ENCODE results near the gene SMAD1.

Gene SMAD1

DNA sequence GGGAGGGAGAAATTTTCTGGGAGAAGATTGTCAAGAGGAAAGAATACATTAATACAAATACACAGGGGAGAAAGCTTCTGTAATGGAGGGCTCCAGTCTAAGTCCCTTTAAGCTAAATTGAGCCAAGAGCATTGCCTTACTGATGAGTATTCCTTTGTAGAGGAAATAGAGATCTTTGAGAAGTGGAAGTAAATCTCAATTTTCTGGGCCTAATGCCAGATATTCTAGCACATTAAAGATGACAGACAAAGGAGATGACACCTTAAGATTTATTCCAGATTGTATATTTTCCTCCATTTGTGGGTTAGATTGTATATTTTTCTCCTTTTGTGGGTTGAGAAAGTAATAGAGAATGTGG is 28.5 kb upstream of the SMAD1 start:
- no peak overlapping the region for H3K9ac ChIP-seq (ENCODE audit: low read depth, low read length)
- H3K9me3 ChIP-seq (ENCODE audit: insufficient read depth, low read depth, low read length) = peaks cover 16% of the 10 kb centered on the region
- no peaks in the 10 kb centered on the region for H3K27me3 ChIP-seq (ENCODE audit: insufficient read depth, low read length)
- H3K4me1 ChIP-seq (ENCODE audit: insufficient read depth, low read length) = no peaks in the 10 kb centered on the region
- no peaks in the 10 kb centered on the region for H3K36me3 ChIP-seq (ENCODE audit: insufficient read depth, low read depth, low read length)
- H3K27ac ChIP-seq (ENCODE audit: low read length) = no peak overlapping the region
- no peak overlapping the region for H3K4me3 ChIP-seq (ENCODE audit: low read length)

GRCh38 chr4:145473203-145473602 is 8.4 kb upstream of the SMAD1 start:
- H3K4me3 ChIP-seq (ENCODE audit: low read length) = no peak overlapping the region; the same call in 1 of the 2 replicates

GRCh38 chr4:145480257-145480656 is 1.4 kb upstream of the SMAD1 start:
- no peak overlapping the region for H3K9ac ChIP-seq (ENCODE audit: low read depth, low read length)
- no peaks in the 10 kb centered on the region for H3K36me3 ChIP-seq (ENCODE audit: insufficient read depth, low read depth, low read length)
- H3K4me1 ChIP-seq (ENCODE audit: insufficient read depth, low read length) = peaks cover 14% of the 10 kb centered on the region
- peaks cover 13% of the 10 kb centered on the region; the same call in 1 of the 2 replicates for H3K27me3 ChIP-seq (ENCODE audit: insufficient read depth, low read length)
- no peak overlapping the region for H3K4me3 ChIP-seq (ENCODE audit: low read length)
- H3K9me3 ChIP-seq (ENCODE audit: insufficient read depth, low read depth, low read length) = no peaks in the 10 kb centered on the region
- H3K27ac ChIP-seq (ENCODE audit: low read length) = no peak overlapping the region

More at GRCh38 chr4:145473203-145473602, 8.4 kb upstream of the SMAD1 start:
- Histone ChIP-seq H3K9me3 (ENCODE audit: insufficient read depth, low read depth, low read length) (peaks cover 24% of the 10 kb centered on the region), H3K9ac (ENCODE audit: low read depth, low read length) (no peak overlapping the region), H3K4me1 (ENCODE audit: insufficient read depth, low read length) (no peaks in the 10 kb centered on the region), H3K36me3 (ENCODE audit: insufficient read depth, low read depth, low read length) (no peaks in the 10 kb centered on the region), H3K27ac (ENCODE audit: low read length) (no peak overlapping the region), H3K27me3 (ENCODE audit: insufficient read depth, low read length) (no peaks in the 10 kb centered on the region)

DNA sequence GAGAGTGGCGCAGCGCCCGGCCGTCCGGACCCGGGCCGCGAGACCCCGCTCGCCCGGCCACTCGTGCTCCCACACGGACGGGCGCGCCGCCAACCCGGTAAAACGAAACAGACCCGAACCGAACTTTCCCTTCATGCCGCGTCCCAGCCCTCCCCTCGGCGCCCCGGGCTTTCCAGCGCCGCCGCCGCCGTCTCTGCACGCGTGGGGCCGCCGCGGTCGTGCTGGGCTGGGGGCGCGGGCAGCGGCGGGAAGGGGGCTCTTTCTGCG is 222 bp downstream of the SMAD1 start:
- Histone ChIP-seq H3K4me3 (ENCODE audit: low read length) (peak overlapping the region; percentile 64; the same call in 1 of the 2 replicates), H3K27ac (ENCODE audit: low read length) (no peak overlapping the region), H3K4me1 (ENCODE audit: insufficient read depth, low read length) (peaks cover 14% of the 10 kb centered on the region), H3K9ac (ENCODE audit: low read depth, low read length) (peak overlapping the region; percentile 71; the same call in 1 of the 2 replicates), H3K36me3 (ENCODE audit: insufficient read depth, low read depth, low read length) (no peaks in the 10 kb centered on the region), H3K9me3 (ENCODE audit: insufficient read depth, low read depth, low read length) (no peaks in the 10 kb centered on the region), H3K27me3 (ENCODE audit: insufficient read depth, low read length) (peaks cover 13% of the 10 kb centered on the region; the same call in 1 of the 2 replicates)

GRCh38 chr4:145482209-145483037 is 770 bp downstream of the SMAD1 start:
- no peaks in the 10 kb centered on the region for H3K36me3 ChIP-seq (ENCODE audit: insufficient read depth, low read depth, low read length)
- peak overlapping the region; percentile 71 for H3K9ac ChIP-seq (ENCODE audit: low read depth, low read length)
- H3K4me1 ChIP-seq (ENCODE audit: insufficient read depth, low read length) = peaks cover 16% of the 10 kb centered on the region
- H3K27me3 ChIP-seq (ENCODE audit: insufficient read depth, low read length) = peaks cover 13% of the 10 kb centered on the region; the same call in 1 of the 2 replicates
- H3K9me3 ChIP-seq (ENCODE audit: insufficient read depth, low read depth, low read length) = no peaks in the 10 kb centered on the region
- no peak overlapping the region for H3K27ac ChIP-seq (ENCODE audit: low read length)
- peak overlapping the region; percentile 64 for H3K4me3 ChIP-seq (ENCODE audit: low read length)

DNA sequence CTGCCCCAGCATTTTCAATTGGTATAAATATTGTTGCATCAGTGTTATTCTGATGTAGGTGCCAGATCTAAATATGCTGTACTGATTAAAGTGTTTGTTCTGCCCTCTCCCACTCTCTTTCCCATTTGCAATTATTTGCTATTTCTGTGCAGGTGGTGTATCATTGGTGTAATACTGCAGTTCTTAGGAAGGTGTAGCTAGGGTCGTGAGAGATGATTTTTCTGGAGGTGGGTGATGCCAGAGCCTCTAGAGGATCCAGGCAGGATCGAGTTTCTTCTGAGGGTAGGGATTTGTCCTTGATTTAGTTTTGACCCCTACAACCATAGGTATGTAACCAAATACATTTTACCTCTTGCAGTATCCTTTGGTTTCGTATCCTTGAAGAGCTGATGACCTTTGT is 1.9 kb downstream of the SMAD1 start:
- peak overlapping the region; percentile 71; the same call in 1 of the 2 replicates for H3K9ac ChIP-seq (ENCODE audit: low read depth, low read length)
- peaks cover 13% of the 10 kb centered on the region; the same call in 1 of the 2 replicates for H3K27me3 ChIP-seq (ENCODE audit: insufficient read depth, low read length)
- H3K27ac ChIP-seq (ENCODE audit: low read length) = no peak overlapping the region
- H3K36me3 ChIP-seq (ENCODE audit: insufficient read depth, low read depth, low read length) = no peaks in the 10 kb centered on the region
- peaks cover 21% of the 10 kb centered on the region for H3K4me1 ChIP-seq (ENCODE audit: insufficient read depth, low read length)
- H3K4me3 ChIP-seq (ENCODE audit: low read length) = peak overlapping the region; percentile 64
- H3K9me3 ChIP-seq (ENCODE audit: insufficient read depth, low read depth, low read length) = no peaks in the 10 kb centered on the region

DNA sequence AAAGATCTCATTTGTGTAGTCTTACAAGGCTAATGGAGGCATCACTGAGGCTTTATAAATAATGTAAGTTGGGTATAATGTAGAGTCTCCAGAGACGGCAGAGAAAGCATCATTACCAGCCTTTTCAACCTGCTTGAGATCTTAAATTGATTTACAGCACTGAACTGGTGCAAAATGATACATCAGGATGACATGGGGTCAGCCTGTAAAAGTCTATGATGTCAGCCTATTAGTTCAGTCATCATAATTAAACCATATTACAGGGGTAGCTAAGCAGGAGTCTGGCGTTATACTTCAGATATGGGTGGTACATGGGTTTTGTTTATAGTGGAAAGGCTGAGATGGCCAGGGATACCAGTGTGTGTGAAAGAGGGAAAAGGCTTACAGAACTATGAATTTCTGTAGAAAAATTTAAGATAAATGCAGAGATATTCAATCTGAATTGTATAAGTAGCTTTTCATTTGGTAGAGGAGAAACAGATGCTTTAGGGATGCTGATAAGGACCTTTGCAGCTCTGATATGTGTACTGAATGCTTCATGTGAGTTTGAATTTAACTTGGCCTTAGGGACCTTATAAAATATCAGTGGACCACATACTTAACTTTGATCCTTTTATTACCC is 2.7 kb downstream of the SMAD1 start:
- H3K4me1 ChIP-seq (ENCODE audit: insufficient read depth, low read length) = peaks cover 21% of the 10 kb centered on the region
- H3K9me3 ChIP-seq (ENCODE audit: insufficient read depth, low read depth, low read length) = no peaks in the 10 kb centered on the region
- H3K9ac ChIP-seq (ENCODE audit: low read depth, low read length) = no peak overlapping the region
- no peak overlapping the region for H3K4me3 ChIP-seq (ENCODE audit: low read length)
- H3K36me3 ChIP-seq (ENCODE audit: insufficient read depth, low read depth, low read length) = no peaks in the 10 kb centered on the region
- H3K27ac ChIP-seq (ENCODE audit: low read length) = no peak overlapping the region
- peaks cover 13% of the 10 kb centered on the region; the same call in 1 of the 2 replicates for H3K27me3 ChIP-seq (ENCODE audit: insufficient read depth, low read length)

DNA sequence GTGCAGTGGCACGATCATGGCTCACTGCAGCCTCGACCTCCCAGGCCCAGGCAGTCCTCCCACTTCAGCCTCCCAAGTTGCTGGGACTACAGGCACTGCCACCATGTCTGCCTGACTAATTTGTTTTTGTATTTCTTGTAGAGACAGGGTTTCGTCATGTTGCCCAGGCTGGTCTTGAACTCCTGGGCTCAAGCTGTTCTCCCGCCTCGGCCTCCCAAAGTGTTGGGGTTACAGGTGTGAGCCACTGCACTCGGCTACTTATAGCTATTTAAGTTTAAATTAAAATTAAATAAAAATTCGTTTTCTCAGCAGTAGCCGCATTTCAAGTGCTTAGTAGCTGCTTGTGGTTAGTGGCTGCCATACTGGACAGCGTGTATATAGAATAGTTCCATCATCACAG is 3.5 kb downstream of the SMAD1 start:
- Histone ChIP-seq H3K4me3 (ENCODE audit: low read length) (no peak overlapping the region), H3K4me1 (ENCODE audit: insufficient read depth, low read length) (peaks cover 21% of the 10 kb centered on the region), H3K9ac (ENCODE audit: low read depth, low read length) (no peak overlapping the region), H3K27me3 (ENCODE audit: insufficient read depth, low read length) (peaks cover 13% of the 10 kb centered on the region; the same call in 1 of the 2 replicates), H3K9me3 (ENCODE audit: insufficient read depth, low read depth, low read length) (no peaks in the 10 kb centered on the region), H3K36me3 (ENCODE audit: insufficient read depth, low read depth, low read length) (no peaks in the 10 kb centered on the region), H3K27ac (ENCODE audit: low read length) (no peak overlapping the region)

DNA sequence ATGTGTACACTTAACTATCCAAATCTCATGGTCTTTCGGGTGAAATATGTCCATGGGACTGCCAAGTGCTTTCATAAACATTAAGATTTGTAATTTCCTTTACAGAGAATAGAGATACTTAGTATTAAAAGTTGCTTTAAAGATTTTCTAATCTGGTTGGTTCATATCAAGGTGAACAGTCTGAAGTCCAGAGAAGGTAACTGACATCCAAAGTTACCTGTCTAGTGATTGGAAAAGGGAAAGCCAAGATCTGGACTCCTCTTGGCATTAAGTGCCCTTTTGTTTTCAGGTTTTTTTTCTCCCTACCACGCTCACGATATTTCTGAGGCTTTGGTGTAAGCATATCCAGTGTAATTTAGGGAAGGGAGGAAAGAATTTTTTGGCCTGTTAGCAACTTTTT is 5.0 kb downstream of the SMAD1 start:
- Histone ChIP-seq H3K27me3 (ENCODE audit: insufficient read depth, low read length) (no peaks in the 10 kb centered on the region), H3K4me3 (ENCODE audit: low read length) (no peak overlapping the region), H3K36me3 (ENCODE audit: insufficient read depth, low read depth, low read length) (no peaks in the 10 kb centered on the region), H3K9me3 (ENCODE audit: insufficient read depth, low read depth, low read length) (no peaks in the 10 kb centered on the region), H3K9ac (ENCODE audit: low read depth, low read length) (no peak overlapping the region), H3K27ac (ENCODE audit: low read length) (no peak overlapping the region), H3K4me1 (ENCODE audit: insufficient read depth, low read length) (peaks cover 17% of the 10 kb centered on the region)

- no peak overlapping the region for H3K9ac ChIP-seq (ENCODE audit: low read depth, low read length)
- H3K36me3 ChIP-seq (ENCODE audit: insufficient read depth, low read depth, low read length) = no peaks in the 10 kb centered on the region
- H3K4me1 ChIP-seq (ENCODE audit: insufficient read depth, low read length) = peaks cover 23% of the 10 kb centered on the region
- H3K27ac ChIP-seq (ENCODE audit: low read length) = no peak overlapping the region
- H3K4me3 ChIP-seq (ENCODE audit: low read length) = no peak overlapping the region
- H3K27me3 ChIP-seq (ENCODE audit: insufficient read depth, low read length) = no peaks in the 10 kb centered on the region
- H3K9me3 ChIP-seq (ENCODE audit: insufficient read depth, low read depth, low read length) = no peaks in the 10 kb centered on the region
Measured at GRCh38 chr4:145487631-145488030, 6.0 kb downstream of the SMAD1 start.

DNA sequence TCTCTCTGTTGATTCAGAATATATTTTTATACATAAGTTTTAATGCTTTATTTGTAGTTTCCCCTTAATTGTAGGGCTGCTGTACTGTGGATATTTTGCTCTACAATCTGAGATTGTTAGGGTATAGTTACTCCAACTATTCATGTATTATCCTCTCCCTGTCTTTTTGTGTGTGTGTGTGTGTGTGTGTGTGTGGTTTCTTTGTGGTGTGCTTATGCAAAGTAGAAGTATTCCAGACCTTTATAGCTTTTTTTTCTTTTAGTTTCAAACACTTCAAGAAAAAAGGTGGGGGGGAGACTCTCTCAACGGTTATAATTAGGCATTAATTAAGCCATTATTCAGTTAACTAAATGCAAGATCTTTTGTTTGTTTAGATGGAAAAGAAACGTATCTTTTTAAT is 6.7 kb downstream of the SMAD1 start:
- Histone ChIP-seq H3K4me3 (ENCODE audit: low read length) (no peak overlapping the region), H3K9ac (ENCODE audit: low read depth, low read length) (no peak overlapping the region), H3K4me1 (ENCODE audit: insufficient read depth, low read length) (peaks cover 22% of the 10 kb centered on the region), H3K9me3 (ENCODE audit: insufficient read depth, low read depth, low read length) (no peaks in the 10 kb centered on the region), H3K36me3 (ENCODE audit: insufficient read depth, low read depth, low read length) (no peaks in the 10 kb centered on the region), H3K27ac (ENCODE audit: low read length) (no peak overlapping the region), H3K27me3 (ENCODE audit: insufficient read depth, low read length) (no peaks in the 10 kb centered on the region)

GRCh38 chr4:145489556-145489955 is 7.9 kb downstream of the SMAD1 start:
- H3K36me3 ChIP-seq (ENCODE audit: insufficient read depth, low read depth, low read length) = no peaks in the 10 kb centered on the region
- peaks cover 15% of the 10 kb centered on the region; the same call in 1 of the 2 replicates for H3K4me1 ChIP-seq (ENCODE audit: insufficient read depth, low read length)

More at GRCh38 chr4:145489556-145489955, 7.9 kb downstream of the SMAD1 start:
- Histone ChIP-seq H3K4me3 (ENCODE audit: low read length) (no peak overlapping the region), H3K27me3 (ENCODE audit: insufficient read depth, low read length) (no peaks in the 10 kb centered on the region), H3K9ac (ENCODE audit: low read depth, low read length) (no peak overlapping the region), H3K27ac (ENCODE audit: low read length) (no peak overlapping the region), H3K9me3 (ENCODE audit: insufficient read depth, low read depth, low read length) (no peaks in the 10 kb centered on the region)

Measured in iPS-20b (cell line).